GM23248 (cell line): ENCODE data around the gene NDUFB10.

Experiments
- EZH2 ChIP-seq: fragments of 200-600 bp; sonication (generic); IDR thresholded peaks from 2 replicates; pipeline ENCODE4 v1.6.1; 2018; ENCODE audit warnings: antibody characterized with exemption, mild to moderate bottlenecking; ENCODE audit not compliant: insufficient read depth, poor library complexity, severe bottlenecking
- EZH2phosphoT487 ChIP-seq: fragments of 200-600 bp; sonication (generic); IDR thresholded peaks from 2 replicates; pipeline ENCODE4 v1.6.1; 2018; ENCODE audit warnings: antibody characterized with exemption, moderate library complexity, mild to moderate bottlenecking, low read depth; ENCODE audit not compliant: insufficient read depth

DNA sequence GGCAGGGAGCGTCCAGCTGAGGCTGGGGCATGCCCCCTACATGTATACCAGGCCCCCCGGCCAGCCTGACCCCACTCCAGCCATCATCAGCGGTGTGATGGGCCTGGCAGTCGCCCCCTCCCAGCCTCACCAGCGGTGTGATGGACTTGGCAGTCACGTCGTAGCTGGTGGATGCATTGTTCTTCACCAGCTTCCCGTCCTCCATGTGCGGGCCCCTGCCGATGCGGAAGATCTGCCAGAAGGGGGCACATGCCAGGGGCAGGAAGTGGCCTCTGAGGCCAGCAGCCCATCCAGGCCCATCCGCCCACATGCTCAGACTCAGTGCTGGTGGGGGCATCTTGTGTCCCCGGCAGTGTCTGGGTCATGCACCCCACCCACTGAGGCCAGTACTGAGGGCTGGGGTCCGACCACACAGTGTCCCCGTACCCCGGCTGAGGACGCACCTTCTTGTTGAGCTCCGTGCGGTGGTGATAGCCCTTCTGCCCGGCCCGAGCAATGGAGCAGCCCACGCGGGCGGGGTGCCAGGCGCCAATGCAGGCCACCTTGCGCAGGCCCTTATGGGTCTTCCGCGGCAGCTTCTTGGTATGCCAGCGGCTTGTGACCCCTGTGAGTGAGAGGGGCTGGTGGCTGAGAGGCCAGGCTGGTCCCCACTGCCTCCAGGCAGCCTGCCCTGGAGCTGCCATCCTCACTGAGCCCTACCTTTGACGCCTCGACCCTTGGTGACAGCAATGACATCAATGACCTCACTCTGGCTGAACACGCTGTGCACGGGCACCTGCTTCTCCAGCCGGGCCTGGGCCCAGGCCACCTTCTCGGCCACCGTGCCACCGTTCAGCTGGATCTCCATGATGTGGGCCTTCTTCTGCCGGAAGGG, 12.6 kb upstream of the NDUFB10 start:
- TF ChIP-seq EZH2phosphoT487 = no peak
- no peak for TF ChIP-seq EZH2
